Measurements from ENCODE around the gene FGF19.

FGF19 gene

GRCh38 chr11:69654001-69654659, 49.7 kb downstream of the FGF19 start:
- no peak for DNase-seq

- DNase-seq = no peak
Observed at GRCh38 chr11:69653406-69653960, 50.3 kb downstream of the FGF19 start.

GRCh38 chr11:69652999-69653398, 50.8 kb downstream of the FGF19 start:
- DNase-seq = no peak

- no peak for DNase-seq
Observed at GRCh38 chr11:69651834-69652620, 51.8 kb downstream of the FGF19 start.

GRCh38 chr11:69650832-69651344, 52.9 kb downstream of the FGF19 start:
- DNase-seq = no peak

- no peak for DNase-seq
Observed at GRCh38 chr11:69650081-69650831, 53.6 kb downstream of the FGF19 start.

- no peak for DNase-seq
Observed at GRCh38 chr11:69649576-69649900, 54.3 kb downstream of the FGF19 start.

GRCh38 chr11:69648679-69649575, 54.9 kb downstream of the FGF19 start:
- DNase-seq = no peak
